NCI-H460 (cell line): ENCODE results near the gene C8G. TPM values are rescaled to one million over a fixed set of nuclear protein-coding genes. Genes with fewer than 3 reads are reported as not detected.
A peak's percentile ranks its signal among the peaks of the same experiment; 100 is the strongest.

Experiments used
- DNase-seq: peaks from one replicate; pipeline ENCODE4 v3.0.0-alpha.2; 2016; ENCODE audit warnings: low read depth; ENCODE audit errors: extremely low read depth
- total RNA-seq: library from RNA; depleted of rRNA; stranded (reverse); fragments of >200 nt; shearing (Covaris generic); gene quantifications from 2 replicates; pipeline ENCODE4 v1.2.3, GENCODE V29; 2014

The C8G gene
- total RNA-seq, 1 experiment from 2014 or later = not detected

GRCh38 chr9:136940526-136941230 lies 4.4 kb upstream of the C8G start:
- no peak for DNase-seq

DNA sequence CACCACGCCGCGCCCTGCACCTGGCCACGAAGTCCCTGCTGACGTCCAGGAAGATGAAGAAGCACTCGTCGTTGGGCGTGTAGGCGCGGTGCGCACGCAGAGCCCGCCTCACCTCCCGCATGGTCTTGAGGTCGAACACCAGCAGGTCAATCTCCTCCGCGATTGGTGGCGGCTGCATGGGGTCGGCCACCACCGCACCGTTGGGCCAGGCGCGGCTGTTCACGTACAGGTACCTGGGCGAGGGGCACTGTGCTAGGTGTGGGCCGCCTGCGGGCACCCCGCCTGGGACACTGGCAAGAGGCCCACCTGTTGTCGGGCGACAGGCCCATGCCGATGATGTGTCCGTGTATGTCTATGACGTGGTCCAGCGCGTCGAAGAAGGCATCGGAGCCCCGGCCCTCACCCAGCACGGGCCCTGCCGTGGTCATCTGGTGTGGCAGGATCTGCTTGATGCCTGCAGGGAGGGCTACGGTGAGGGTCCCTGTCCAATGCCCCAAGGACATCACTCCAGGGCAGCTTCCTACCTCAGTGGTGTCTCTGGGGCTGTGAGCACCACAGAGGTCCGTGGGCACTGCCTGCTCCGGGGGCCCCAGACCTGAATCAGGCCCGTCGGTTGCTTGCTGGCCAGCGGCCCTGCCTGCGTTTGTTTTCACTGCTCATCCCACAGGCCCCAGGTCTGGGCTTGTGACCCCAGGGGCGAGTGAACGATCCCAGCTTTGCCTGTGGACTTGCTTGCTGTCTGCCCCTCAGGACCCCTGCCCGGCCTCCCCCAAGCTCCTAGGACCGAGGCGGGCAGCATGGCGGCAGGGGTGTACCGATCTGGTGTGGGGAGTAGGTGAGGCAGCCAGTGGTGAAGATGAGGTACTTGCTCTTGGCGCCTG lies 3.6 kb upstream of the C8G start:
- DNase-seq = no peak

- DNase-seq = no peak
Measured at GRCh38 chr9:136942112-136942880, 2.7 kb upstream of the C8G start.

DNA sequence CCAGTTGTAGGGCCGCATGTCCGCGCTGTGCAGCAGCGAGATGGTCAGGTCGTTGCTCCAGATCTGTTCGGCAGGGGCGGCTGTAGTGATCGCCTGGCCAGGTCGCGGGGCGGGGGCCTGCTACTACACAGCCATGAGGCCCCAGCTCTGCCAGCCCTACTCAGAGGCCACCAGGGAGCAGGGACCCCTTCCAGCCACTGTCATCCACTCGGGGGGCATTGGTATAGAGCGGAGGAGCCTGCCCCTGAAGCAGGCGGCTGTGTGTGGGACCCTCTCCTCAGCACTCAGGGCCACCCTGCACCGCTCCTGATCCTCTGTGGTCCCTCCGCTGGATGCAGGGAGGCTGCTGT lies 2.2 kb upstream of the C8G start:
- no peak for DNase-seq

DNA sequence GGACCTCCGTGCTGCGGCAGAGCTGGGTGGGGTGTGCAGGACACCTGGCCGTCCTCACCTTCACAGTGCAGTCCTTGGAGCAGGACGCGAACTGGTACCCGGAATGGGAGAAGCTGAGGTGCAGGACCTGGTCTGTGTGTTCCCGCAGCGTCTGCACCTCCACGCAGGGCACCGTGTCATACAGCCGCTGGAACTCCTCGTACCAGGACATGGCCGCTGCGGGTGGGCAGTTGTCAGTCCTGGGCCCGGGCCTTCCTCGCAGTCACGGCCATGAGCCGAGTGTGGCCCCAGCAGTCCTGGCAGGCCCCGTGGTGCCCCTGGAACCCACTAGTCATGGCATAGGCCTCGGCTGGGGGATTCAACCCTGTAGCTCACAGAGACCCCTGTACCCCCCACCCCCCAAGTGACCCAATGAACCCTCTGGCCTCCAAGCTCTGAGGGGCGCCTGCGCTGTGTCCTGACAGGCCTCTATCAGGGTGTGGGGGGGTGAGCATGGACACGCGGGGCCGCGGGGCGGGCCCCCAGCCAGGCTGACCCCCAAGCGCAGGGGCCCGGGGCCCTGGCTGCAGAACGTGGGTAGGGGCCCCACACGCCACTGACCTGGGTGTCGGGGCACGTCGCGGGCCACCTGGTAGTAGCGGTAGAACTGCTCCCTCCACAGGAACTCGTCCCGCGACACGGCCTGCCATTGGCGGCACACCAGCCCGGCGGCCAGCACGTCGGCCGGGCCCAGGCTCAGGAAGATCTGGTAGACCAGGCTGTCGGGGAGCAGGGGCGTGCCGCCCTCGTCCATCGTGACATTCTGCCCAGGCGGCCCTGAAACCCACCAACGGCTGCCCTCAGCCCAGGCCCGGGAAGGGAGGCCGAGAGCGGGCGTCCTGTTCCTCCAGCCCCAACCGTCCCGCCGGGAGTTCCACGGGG lies 1.5 kb upstream of the C8G start:
- DNase-seq = no peak

- peak; percentile 27 for DNase-seq
Measured at GRCh38 chr9:136944212-136944518, 878 bp upstream of the C8G start.

DNA sequence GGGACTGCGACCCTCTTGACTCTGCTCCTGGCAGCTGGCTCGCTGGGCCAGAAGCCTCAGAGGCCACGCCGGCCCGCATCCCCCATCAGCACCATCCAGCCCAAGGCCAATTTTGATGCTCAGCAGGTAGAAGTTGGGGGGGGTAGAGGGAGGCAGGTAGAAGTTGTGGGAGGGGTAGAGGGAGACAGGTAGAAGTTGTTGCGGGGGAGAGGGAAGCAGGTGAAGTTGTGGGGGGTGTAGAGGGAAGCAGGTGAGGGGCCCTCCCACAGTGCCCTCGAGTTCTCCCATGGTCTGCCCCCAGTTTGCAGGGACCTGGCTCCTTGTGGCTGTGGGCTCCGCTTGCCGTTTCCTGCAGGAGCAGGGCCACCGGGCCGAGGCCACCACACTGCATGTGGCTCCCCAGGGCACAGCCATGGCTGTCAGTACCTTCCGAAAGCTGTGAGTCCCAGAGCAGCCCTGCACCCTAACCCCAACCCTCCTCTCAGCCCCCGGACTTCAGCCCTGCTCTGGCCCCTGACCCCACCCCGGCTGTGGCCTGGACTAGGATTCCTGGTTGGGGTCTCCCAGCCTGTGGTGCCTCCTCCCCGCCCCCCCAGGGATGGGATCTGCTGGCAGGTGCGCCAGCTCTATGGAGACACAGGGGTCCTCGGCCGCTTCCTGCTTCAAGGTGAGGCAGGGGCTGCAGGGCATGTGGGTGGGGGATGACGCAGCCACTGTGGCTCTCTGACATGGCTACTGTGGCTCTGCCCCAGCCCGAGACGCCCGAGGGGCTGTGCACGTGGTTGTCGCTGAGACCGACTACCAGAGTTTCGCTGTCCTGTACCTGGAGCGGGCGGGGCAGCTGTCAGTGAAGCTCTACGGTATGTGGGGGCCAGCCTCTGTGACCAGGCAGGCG lies 537 bp downstream of the C8G start:
- DNase-seq = no peak

DNA sequence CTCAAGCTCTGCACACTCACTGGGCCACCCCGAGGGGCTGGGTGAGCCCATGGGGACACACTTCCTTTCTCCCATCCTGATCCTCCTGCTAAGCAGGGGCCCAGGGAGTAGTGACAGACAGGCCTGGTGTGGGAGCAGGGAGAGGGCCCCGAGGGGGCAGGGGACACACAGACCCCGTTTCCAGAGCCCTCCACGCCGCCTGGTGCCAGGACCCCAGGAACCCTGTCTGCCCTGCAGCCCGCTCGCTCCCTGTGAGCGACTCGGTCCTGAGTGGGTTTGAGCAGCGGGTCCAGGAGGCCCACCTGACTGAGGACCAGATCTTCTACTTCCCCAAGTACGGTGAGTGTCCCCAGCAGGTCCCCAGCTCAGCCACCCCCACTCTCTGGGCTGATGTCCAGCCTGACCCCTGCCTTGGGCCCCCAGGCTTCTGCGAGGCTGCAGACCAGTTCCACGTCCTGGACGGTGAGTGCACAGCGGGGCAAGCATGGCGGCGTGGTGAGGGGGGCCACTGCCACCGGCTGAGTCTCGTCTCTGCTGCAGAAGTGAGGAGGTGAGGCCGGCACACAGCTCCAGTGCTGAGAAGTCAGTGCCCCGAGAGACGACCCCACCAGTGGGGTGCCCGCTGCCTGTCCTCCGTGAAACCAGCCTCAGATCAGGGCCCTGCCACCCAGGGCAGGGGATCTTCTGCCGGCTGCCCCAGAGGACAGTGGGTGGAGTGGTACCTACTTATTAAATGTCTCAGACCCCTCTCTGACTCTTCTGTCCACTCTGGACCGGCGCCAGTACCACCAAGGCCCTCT lies 1.4 kb downstream of the C8G start:
- no peak for DNase-seq

- no peak for DNase-seq
Measured at GRCh38 chr9:136947028-136947891, 2.2 kb downstream of the C8G start.

DNA sequence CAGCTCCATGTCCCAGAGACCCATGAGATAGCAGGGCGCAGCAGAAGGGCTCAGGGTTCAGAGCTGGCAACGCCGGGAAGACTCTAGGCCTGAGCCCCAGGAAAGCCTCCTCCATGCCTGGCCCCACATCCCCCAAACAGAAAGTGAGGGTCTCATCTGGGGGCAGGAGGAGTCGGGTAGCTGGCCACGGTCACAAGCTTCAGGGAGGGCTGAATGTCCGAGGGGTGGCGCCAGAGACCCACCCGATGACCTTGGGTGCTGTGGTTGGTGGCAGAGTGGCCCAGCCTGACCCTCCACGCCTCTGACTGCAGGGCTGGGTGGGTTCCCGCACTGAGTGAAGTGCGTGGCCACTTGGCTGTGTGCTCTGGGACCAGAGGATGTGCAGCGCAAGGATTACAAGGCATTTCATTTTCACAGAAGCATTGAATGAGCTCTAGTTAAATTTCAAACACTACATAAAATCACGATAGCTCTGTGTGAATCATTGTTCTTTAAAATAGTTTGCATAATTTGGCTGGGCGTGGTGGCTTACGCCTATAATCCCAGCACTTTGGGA lies 3.0 kb downstream of the C8G start:
- DNase-seq = peak; percentile 53

GRCh38 chr9:136949239-136949816 lies 4.3 kb downstream of the C8G start:
- DNase-seq = no peak

DNA sequence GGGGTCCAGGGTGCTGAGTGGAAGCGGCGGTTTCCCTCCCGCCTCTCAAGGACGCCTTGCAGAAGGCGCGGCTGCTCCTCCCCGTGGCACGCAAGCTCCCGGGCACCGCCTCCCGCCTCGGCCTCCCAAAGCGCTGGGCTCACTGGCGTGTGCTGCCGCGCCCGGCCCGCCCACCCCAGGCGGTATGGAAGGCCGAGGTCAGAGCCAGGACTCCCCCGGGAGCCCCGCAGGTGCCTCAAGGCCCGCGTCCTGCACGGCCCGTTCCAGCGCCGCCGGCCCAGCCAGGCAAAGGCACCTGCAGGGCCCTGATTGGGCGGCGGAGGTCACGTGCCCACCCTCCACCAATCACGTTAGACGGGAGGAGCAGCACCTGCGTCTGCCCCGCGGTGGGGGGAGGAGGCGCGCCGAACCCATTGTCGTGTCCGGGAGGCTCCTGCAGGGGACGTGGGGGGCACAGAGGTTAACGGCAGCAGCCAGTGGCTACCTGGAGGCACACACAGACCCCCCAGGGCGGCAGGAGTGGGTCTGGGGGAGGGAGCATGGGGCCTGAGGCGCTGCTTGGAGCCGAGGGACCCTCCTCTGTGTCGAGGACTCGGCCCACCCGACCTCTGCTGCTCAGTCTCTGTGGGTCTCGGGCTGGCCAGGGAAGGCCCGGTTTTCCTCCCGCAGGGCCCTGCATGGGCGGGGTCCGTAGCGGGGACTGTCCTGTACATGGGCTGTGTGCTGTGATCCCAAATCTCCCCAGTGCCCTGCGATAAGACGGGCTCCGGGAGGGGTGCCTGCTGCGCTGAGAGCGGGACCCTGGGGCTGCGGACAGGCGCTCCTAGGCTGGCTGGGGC lies 5.0 kb downstream of the C8G start:
- peak; percentile 90 for DNase-seq

DNA sequence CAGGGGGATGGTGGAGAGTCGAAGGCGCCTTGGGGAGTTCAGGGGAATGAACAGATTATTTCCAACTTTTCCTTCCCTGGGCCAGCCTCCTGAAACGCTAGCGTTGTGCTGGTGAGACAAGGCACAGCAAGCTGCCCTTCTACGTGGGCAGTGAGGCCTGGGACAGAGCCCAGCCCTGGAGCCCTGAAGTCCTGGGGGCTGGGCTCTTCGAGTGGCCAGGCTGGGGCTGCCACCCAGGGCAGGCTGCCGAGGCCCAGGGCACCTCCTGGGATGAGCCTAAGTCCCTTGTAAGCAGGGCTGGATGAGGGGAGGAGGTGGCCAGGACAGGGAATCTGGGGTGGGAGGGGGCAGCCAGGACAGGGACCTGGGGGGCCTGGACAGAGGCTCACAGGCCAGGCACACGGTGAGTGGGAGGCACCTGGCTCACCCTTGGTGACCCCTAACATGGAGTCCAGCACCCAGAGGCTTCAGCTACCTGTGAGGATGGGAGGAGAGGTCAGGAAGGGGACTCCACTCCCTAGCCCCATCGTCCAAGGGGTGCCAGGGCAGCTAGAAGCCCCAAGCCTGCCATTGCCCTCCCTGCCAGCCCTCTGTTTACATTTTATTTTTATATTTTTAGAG lies 5.7 kb downstream of the C8G start:
- no peak for DNase-seq

DNA sequence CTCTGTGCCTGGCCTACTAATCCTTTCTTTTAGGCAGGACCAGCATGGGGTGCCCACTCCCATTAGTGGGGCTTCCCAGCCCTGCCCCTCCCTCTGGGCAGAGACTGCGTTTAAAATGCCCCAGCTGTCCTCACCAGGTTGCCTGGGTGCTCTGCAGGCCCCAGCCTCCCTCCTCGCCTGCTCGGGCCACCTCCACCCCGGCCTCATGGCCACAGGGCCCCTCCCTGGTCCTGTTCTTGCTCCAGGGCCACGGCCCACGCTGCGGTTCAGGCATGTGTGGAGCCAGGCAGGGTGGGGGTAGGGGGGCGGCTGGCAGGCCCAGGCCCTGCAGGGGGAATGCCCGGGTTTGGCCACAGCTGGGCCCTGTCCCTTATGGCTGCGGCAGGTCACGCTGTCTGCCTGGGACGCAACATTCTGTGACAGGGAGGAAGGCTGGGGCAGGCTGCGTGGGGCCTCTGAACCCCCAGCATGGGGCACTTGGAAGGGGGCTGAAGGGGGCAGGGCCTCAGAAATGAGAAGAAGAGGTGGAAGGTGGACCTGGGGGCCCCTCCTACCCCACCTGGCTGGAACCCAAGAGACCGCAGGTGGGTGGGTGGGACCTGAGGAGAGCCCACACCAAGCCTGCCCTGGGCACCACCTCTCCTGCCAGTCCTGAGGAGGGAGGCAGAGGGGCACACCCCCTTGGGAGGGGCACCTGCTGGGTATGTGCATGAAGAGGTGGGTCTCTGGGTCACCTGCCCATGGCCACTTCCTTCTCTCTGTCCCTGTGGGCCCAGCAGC lies 6.7 kb downstream of the C8G start, which contains the start of gene LCN12:
TSS of gene LCN12 (plus strand) at position 733 of the 780 bp plus-strand sequence. CDS start 55 bp downstream, outside the sequence.
- DNase-seq = no peak
